ENCODE results near the gene RGS7.

The RGS7 gene

DNA sequence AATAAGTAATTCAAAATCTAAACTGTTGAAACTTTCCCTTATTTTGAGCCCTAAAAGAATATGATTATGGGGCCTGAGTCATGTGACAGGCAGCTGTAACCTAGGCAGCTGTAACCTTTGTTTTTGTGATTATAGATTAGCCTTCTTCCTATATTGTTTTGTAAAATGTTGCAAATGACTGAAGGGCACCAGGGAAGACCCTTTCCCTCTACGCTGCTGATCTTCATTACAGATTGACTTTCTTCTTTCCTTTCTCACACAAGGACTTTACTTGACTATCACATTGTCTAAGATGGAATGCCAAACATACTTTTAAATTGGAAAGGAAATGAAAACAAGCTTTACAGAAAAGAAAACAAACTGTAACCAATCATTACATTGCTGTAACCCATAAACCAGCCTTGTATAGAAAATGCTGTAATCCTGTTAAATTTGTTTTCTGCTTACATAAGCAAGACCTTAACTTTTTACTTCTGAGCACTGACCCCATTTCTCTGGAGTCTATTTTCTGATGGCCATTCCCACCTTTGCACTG lies 242.2 kb downstream of the RGS7 start:
- Histone ChIP-seq H3K27ac (no peak overlapping the region), H3K27me3 (ENCODE audit: insufficient read depth, low read depth, severe bottlenecking) (no peaks in the 10 kb centered on the region), H3K4me3 (ENCODE audit: low read depth, low read length) (no peak overlapping the region), H3K36me3 (no peaks in the 10 kb centered on the region), H3K9me3 (ENCODE audit: severe bottlenecking) (no peaks in the 10 kb centered on the region)
- TF ChIP-seq, protein P1, sequence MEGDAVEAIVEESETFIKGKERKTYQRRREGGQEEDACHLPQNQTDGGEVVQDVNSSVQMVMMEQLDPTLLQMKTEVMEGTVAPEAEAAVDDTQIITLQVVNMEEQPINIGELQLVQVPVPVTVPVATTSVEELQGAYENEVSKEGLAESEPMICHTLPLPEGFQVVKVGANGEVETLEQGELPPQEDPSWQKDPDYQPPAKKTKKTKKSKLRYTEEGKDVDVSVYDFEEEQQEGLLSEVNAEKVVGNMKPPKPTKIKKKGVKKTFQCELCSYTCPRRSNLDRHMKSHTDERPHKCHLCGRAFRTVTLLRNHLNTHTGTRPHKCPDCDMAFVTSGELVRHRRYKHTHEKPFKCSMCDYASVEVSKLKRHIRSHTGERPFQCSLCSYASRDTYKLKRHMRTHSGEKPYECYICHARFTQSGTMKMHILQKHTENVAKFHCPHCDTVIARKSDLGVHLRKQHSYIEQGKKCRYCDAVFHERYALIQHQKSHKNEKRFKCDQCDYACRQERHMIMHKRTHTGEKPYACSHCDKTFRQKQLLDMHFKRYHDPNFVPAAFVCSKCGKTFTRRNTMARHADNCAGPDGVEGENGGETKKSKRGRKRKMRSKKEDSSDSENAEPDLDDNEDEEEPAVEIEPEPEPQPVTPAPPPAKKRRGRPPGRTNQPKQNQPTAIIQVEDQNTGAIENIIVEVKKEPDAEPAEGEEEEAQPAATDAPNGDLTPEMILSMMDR (IDR thresholded peaks at IDR 0.05; ENCODE audit: low read depth, low read length), result no peak
- no peak for DNase-seq

DNA sequence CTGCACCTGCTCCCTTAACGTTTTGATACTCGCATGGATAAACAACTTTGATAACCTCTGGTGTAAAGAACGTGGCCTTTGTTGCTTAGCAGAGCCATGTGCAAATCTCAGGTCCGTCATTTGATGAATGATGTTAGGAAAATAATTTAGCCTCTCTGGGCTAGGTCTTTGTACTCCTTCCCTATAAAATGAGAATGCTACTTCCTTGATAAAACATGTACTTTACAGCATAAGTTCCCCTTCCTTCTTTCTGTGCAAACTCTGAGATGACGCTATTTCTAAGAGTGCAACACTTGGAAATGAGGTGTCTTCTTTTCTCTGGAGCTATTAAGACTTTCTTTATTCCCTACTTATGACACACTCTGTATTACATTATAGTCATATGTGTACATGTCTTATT lies 243.4 kb downstream of the RGS7 start:
- TF ChIP-seq, protein P1 (IDR thresholded peaks at IDR 0.05; ENCODE audit: low read depth, low read length), result no peak
- Histone ChIP-seq H3K9me3 (ENCODE audit: severe bottlenecking) (no peaks in the 10 kb centered on the region), H3K36me3 (no peaks in the 10 kb centered on the region), H3K27me3 (ENCODE audit: insufficient read depth, low read depth, severe bottlenecking) (no peaks in the 10 kb centered on the region), H3K27ac (no peak overlapping the region), H3K4me3 (ENCODE audit: low read depth, low read length) (no peak overlapping the region)
- no peak for DNase-seq

DNA sequence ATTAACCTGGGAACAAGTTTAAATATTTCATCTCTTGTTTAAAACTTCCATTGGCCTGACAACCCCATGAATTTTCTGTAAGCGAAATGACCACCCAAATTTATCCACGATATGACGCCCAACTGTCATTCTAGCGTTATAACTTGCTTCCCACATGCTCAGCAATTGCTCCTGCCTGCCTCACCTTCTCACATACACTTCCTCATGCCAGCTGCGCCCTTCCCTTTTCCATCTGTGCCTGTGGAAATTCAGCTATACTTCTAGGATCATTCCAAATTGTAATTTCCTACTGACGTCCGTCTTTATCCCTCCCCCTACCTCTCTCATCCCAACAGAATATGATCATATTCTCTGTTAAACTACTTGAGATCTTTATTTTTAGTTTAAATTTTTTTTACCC lies 248.0 kb downstream of the RGS7 start:
- TF ChIP-seq, protein P1 (IDR thresholded peaks at IDR 0.05; ENCODE audit: low read depth, low read length), result no peak
- Histone ChIP-seq H3K9me3 (ENCODE audit: severe bottlenecking) (no peaks in the 10 kb centered on the region), H3K36me3 (no peaks in the 10 kb centered on the region), H3K27ac (no peak overlapping the region), H3K27me3 (ENCODE audit: insufficient read depth, low read depth, severe bottlenecking) (no peaks in the 10 kb centered on the region), H3K4me3 (ENCODE audit: low read depth, low read length) (no peak overlapping the region)
- no peak for DNase-seq

DNA sequence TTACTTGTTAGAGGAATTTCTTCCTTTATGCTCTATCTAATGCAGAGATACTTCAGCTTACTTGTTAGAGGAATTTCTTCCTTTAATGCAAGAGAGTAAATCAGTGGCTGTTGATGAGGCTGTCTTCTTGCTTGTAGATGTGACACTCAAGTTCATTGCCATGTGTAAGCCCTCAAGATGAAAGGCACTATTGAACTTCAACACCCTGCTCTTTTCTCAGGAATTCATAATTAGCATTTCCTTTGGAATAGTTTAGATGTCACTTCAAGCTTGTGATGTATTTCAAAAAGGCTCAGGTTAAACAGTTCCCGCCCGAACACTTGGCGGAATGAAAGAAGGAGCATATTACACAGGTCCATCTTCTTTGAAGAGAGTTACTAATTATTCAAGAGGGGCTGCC lies 251.9 kb downstream of the RGS7 start:
- no peaks in the 10 kb centered on the region for H3K36me3 ChIP-seq
- peaks cover 19% of the 10 kb centered on the region for H3K27me3 ChIP-seq (ENCODE audit: insufficient read depth, low read depth, severe bottlenecking)
- H3K27ac ChIP-seq, result no peak overlapping the region
- TF ChIP-seq, protein P1 (IDR thresholded peaks at IDR 0.05; ENCODE audit: low read depth, low read length), result no peak
- H3K9me3 ChIP-seq (ENCODE audit: severe bottlenecking), result no peaks in the 10 kb centered on the region
- H3K4me3 ChIP-seq (ENCODE audit: low read depth, low read length), result no peak overlapping the region
- DNase-seq, result no peak

DNA sequence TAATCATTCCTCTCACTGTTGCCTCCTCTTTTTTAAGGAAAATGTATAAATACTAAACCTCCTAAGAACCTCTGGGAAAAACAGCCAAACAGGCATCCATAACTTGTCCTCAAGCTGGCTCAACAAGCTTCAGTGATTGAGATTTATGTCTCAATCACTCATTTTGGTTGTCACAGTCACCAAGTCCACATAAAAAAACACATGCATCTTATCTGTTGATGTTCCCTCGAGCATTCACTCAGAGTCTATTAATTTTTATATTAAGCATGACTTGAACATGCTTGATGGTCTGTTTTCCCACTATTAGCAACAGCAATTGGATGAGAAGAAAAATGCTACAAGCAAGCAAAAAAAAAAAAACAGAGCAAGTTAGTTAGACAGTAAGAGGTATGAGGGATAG lies 254.3 kb downstream of the RGS7 start:
- Histone ChIP-seq H3K27ac (no peak overlapping the region), H3K4me3 (ENCODE audit: low read depth, low read length) (no peak overlapping the region), H3K36me3 (no peaks in the 10 kb centered on the region), H3K9me3 (ENCODE audit: severe bottlenecking) (no peaks in the 10 kb centered on the region), H3K27me3 (ENCODE audit: insufficient read depth, low read depth, severe bottlenecking) (peaks cover 19% of the 10 kb centered on the region)
- TF ChIP-seq, protein P1 (IDR thresholded peaks at IDR 0.05; ENCODE audit: low read depth, low read length), result no peak
- no peak for DNase-seq

DNA sequence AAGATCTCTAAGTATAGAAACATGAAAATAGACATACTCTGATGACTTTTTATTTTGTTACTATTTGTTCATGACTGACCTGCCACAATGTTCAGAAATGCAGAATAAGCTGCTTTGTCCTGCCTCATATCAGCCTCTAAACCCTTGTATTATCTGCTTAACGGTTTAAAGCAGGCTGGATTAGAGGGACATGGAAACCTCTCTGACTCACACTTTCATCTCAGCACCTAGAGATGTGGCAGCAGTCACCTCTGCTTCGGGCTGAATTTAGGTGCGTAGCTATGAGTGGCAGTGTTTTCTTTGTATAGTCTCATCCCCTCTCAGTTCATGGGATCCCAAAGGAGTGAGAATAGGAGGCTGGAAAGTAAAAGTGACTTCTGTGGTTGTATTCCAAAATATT lies 255.4 kb downstream of the RGS7 start:
- Histone ChIP-seq H3K27me3 (ENCODE audit: insufficient read depth, low read depth, severe bottlenecking) (peaks cover 19% of the 10 kb centered on the region), H3K27ac (no peak overlapping the region), H3K36me3 (no peaks in the 10 kb centered on the region), H3K9me3 (ENCODE audit: severe bottlenecking) (no peaks in the 10 kb centered on the region), H3K4me3 (ENCODE audit: low read depth, low read length) (no peak overlapping the region)
- peak; percentile 45 for DNase-seq
- TF ChIP-seq, protein P1 (IDR thresholded peaks at IDR 0.05; ENCODE audit: low read depth, low read length), result no peak

All from WERI-Rb-1 (cell line).